Upper lobe of right lung (tissue), 1 donor: ENCODE measurements around the gene VAV3. TPM values are rescaled to one million over a fixed set of nuclear protein-coding genes. Genes with fewer than 3 reads are reported as not detected.
"Not testable (repeated sequence)": the region's sequence is repeated elsewhere in the genome, so short reads cannot be mapped to it uniquely, and the experiment has no call there.

Experiments
- ATAC-seq: fragments of 200-7000 bp; cut with Tn5 transposase; one replicate; pipeline ENCODE4 v1.9.1; 2020; ENCODE audit warnings: mild to moderate bottlenecking, moderate library complexity
- DNase-seq: peaks from one replicate; pipeline ENCODE4 v3.0.0-alpha.2; 2020
- H3K27ac ChIP-seq: fragments of 200-600 bp; one replicate; pipeline ENCODE4 v1.8.0; 2022
- H3K27me3 ChIP-seq: fragments of 200-600 bp; one replicate; pipeline ENCODE4 v1.8.0; 2022; ENCODE audit warnings: mild to moderate bottlenecking
- H3K36me3 ChIP-seq: fragments of 200-600 bp; one replicate; pipeline ENCODE4 v1.8.0; 2022
- H3K4me1 ChIP-seq: fragments of 200-600 bp; one replicate; pipeline ENCODE4 v1.8.0; 2022
- H3K4me3 ChIP-seq: fragments of 200-600 bp; one replicate; pipeline ENCODE4 v1.8.0; 2022; ENCODE audit warnings: mild to moderate bottlenecking
- H3K9me3 ChIP-seq: fragments of 200-600 bp; one replicate; pipeline ENCODE4 v1.8.0; 2022
- intact Hi-C: fragments of 100-400 bp; cut with DNase I; formaldehyde crosslinking; loops from one replicate; pipeline ENCODE4 v1.11.0; 2022
- total RNA-seq: library from RNA; stranded (reverse); fragmentation: NEBNext Ultra II Directional; extraction: Animal tissue kit (Norgen Biotek cat#: 25700); gene quantifications from one replicate; pipeline ENCODE4 v1.2.1, GENCODE V29; 2021
- TF ChIP-seq, protein P1 (sequence below): fragments of 200-600 bp; IDR thresholded peaks from one replicate; pipeline ENCODE4 v1.8.0; 2022; ENCODE audit warnings: antibody characterized with exemption
- donor health status: DM: no; HTN: yes; CAD: no; lungs with severe emphysema.

VAV3 gene
- total RNA-seq, 1 donor from 2014 or later = 8.5 TPM

- Histone ChIP-seq H3K4me1 (no peaks in the 10 kb centered on the region), H3K9me3 (no peaks in the 10 kb centered on the region), H3K36me3 (no peaks in the 10 kb centered on the region), H3K27ac (no peak overlapping the region), H3K4me3 (no peak overlapping the region), H3K27me3 (no peaks in the 10 kb centered on the region)
- TF ChIP-seq, protein P1, sequence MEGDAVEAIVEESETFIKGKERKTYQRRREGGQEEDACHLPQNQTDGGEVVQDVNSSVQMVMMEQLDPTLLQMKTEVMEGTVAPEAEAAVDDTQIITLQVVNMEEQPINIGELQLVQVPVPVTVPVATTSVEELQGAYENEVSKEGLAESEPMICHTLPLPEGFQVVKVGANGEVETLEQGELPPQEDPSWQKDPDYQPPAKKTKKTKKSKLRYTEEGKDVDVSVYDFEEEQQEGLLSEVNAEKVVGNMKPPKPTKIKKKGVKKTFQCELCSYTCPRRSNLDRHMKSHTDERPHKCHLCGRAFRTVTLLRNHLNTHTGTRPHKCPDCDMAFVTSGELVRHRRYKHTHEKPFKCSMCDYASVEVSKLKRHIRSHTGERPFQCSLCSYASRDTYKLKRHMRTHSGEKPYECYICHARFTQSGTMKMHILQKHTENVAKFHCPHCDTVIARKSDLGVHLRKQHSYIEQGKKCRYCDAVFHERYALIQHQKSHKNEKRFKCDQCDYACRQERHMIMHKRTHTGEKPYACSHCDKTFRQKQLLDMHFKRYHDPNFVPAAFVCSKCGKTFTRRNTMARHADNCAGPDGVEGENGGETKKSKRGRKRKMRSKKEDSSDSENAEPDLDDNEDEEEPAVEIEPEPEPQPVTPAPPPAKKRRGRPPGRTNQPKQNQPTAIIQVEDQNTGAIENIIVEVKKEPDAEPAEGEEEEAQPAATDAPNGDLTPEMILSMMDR = no peak
- intact Hi-C loops = no loop called here
- ATAC-seq (no peak), DNase-seq (no peak)
These were observed 42.6 kb upstream of the VAV3 start for GRCh38 chr1:108007531-108007930.

DNA sequence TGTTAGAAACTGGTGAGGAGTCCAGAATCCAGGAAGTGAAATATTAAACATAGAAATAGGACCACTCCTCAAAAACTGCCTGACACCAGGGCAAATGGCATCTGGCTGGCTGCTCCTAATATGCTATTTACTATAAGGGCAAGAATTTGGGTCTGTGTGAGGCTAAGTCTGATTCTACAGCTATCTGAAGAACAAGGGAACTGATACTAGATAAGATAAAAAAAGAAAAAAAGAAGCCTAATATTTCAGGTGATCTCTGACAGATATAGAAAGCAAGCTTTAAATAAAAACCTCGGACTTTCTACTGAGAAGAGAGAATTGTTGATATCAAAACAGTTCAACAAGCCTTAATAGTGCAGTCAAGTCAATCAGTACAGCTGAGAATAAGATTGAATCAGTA lies 42.1 kb upstream of the VAV3 start:
- intact Hi-C loops = no loop called here
- no peak for DNase-seq
- Histone ChIP-seq H3K36me3 (no peaks in the 10 kb centered on the region), H3K4me1 (no peaks in the 10 kb centered on the region), H3K27ac (no peak overlapping the region), H3K4me3 (no peak overlapping the region), H3K9me3 (no peaks in the 10 kb centered on the region), H3K27me3 (no peaks in the 10 kb centered on the region)
- TF ChIP-seq, protein P1 = no peak
- no peak for ATAC-seq

DNA sequence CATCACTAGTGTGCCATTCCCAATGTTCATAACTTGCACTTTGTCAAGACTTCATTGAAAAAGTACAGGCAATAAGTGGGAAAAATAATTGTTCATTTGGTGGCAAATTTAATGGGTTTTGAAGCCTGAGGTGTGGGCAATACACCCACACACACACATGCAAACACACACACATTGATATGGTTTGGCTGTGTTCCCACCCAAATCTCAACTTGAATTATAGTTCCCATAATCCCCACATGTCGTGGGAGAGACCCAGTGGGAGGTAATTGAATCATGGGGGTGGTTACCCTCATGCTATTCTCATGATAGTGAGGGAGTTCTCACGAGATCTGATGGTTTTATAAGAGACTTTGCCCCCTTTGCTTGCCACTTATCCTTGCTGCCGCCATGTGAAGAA lies 39.9 kb upstream of the VAV3 start:
- H3K4me3 ChIP-seq, H3K27me3 ChIP-seq, H3K36me3 ChIP-seq, ATAC-seq, intact Hi-C loops, H3K4me1 ChIP-seq, H3K27ac ChIP-seq, DNase-seq, H3K9me3 ChIP-seq: not testable (repeated sequence)

DNA sequence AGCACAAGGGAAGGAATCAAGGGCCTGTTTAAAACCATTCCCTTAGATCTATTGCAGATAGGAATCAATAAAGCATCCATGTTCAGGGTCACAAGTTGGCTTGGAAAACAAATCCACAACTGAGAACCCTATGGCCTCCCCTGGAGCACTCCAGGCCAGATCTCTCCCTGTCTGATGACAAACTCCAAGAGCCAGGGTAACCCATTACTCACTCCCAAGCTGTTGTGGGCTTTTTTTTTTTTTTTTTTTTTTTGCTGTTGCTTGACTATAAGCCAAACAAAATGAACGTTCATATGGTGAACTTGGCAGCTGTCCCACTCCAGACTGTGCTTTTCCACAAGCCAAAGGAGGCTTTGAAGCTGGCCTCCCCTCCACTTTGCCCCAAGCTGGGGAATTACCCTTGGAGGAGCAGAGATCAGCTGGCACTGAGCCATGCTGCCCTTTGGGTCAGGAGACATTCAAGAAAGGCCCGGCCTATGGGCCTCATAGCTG lies 35.7 kb upstream of the VAV3 start:
- no peaks in the 10 kb centered on the region for H3K4me1 ChIP-seq
- TF ChIP-seq, protein P1 = no peak
- H3K27me3 ChIP-seq = no peaks in the 10 kb centered on the region
- intact Hi-C loops = no loop called here
- no peaks in the 10 kb centered on the region for H3K36me3 ChIP-seq
- H3K27ac ChIP-seq = no peak overlapping the region
- no peak for DNase-seq
- no peak overlapping the region for H3K4me3 ChIP-seq
- no peak for ATAC-seq
- no peaks in the 10 kb centered on the region for H3K9me3 ChIP-seq

DNA sequence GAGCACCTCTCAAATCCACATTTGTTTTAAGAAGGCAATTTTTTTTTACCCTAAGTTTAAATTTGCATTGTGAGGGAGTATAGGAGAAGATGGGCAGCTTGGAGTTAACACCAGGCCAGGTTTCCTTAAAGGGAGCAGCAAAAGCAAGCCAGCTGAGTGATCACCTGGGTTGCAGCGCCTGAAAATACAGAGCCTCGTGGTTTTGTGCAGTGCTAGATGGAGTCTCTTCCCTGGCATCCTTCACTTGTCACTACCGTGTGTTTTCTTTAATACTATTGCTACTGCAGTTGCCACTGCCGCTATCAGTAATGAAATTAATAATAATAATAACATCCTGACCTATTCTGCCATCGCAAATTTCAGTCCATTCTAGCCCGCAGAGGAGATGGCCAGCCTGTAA lies 35.2 kb upstream of the VAV3 start:
- TF ChIP-seq, protein P1 = no peak

GRCh38 chr1:107997866-107998265 lies 32.9 kb upstream of the VAV3 start:
- H3K27me3 ChIP-seq = no peaks in the 10 kb centered on the region
- H3K27ac ChIP-seq = no peak overlapping the region
- H3K36me3 ChIP-seq = no peaks in the 10 kb centered on the region
- no peaks in the 10 kb centered on the region for H3K4me1 ChIP-seq
- ATAC-seq (no peak), DNase-seq (no peak)
- H3K9me3 ChIP-seq = no peaks in the 10 kb centered on the region
- H3K4me3 ChIP-seq = no peak overlapping the region
- TF ChIP-seq, protein P1 = no peak
- intact Hi-C loops = no loop called here

More for the DNA sequence above, 35.2 kb upstream of the VAV3 start:
- H3K36me3 ChIP-seq = no peaks in the 10 kb centered on the region
- no peaks in the 10 kb centered on the region for H3K27me3 ChIP-seq
- H3K4me1 ChIP-seq = no peaks in the 10 kb centered on the region
- no peak for DNase-seq
- intact Hi-C loops = no loop called here
- H3K4me3 ChIP-seq = no peak overlapping the region
- ATAC-seq = no peak
- H3K9me3 ChIP-seq = no peaks in the 10 kb centered on the region
- no peak overlapping the region for H3K27ac ChIP-seq
